WTC11 (cell line): Measurements from ENCODE around the gene RSBN1L. TPM values are rescaled to one million over a fixed set of nuclear protein-coding genes. Genes with fewer than 3 reads are reported as not detected.

Experiments used
- ATAC-seq: fragments of 200-7000 bp; cut with Tn5 transposase; 2 replicates; pipeline ENCODE4 v1.10.0; 2021; ENCODE audit warnings: mild to moderate bottlenecking, moderate library complexity
- CTCF ChIA-PET: fragments of 300-600 bp; sonication (Branson Sonifier 250); formaldehyde crosslinking; loops from one replicate; lab custom pipeline; 2021; ENCODE audit warnings: antibody characterized with exemption; lab: Charles Lee
- POLR2A ChIA-PET: fragments of 350-600 bp; sonication (Branson Sonifier 250); formaldehyde crosslinking; loops from one replicate; lab custom pipeline; 2021; ENCODE audit warnings: antibody characterized with exemption; lab: Charles Lee
- DNase-seq: peaks from one replicate; pipeline ENCODE4 v3.0.0; 2021; ENCODE audit warnings: low spot score
- H3K27ac Mint-ChIP-seq: 2 replicates; pipeline ENCODE4 v1.8.0; 2021; ENCODE audit warnings: mixed read lengths
- H3K27me3 Mint-ChIP-seq: 2 replicates; pipeline ENCODE4 v1.8.0; 2021; ENCODE audit warnings: low read depth, mild to moderate bottlenecking, moderate library complexity, mixed read lengths
- H3K36me3 Mint-ChIP-seq: 2 replicates; pipeline ENCODE4 v1.8.0; 2021; ENCODE audit warnings: mixed read lengths
- H3K4me1 Mint-ChIP-seq: 2 replicates; pipeline ENCODE4 v1.8.0; 2022; ENCODE audit warnings: mixed read lengths
- H3K4me3 Mint-ChIP-seq: 2 replicates; pipeline ENCODE4 v1.8.0; 2021; ENCODE audit warnings: mild to moderate bottlenecking, moderate library complexity, mixed read lengths
- H3K9me3 Mint-ChIP-seq: 2 replicates; pipeline ENCODE4 v1.8.0; 2021; ENCODE audit warnings: mixed read lengths
- CBFB ChIP-seq: sonication (generic); formaldehyde crosslinking; IDR thresholded peaks from 2 replicates; pipeline ENCODE4 v1.8.1; 2022; ENCODE audit warnings: mild to moderate bottlenecking, low read depth, missing genetic modification reagents
- CDX4 ChIP-seq: fragments of 250-450 bp; sonication (Bioruptor Pico); IDR thresholded peaks from 2 replicates; pipeline ENCODE4 v1.9.0; 2021; ENCODE audit warnings: moderate library complexity, mild to moderate bottlenecking, inconsistent platforms, borderline replicate concordance
- ESRRA ChIP-seq: sonication (generic); formaldehyde crosslinking; IDR thresholded peaks from 2 replicates; pipeline ENCODE4 v1.8.1; 2022; ENCODE audit warnings: mild to moderate bottlenecking, missing genetic modification reagents, borderline replicate concordance
- FOXJ3 ChIP-seq: sonication (generic); formaldehyde crosslinking; IDR thresholded peaks from 2 replicates; pipeline ENCODE4 v1.9.0; 2021; ENCODE audit warnings: missing genetic modification reagents, mild to moderate bottlenecking, borderline replicate concordance
- FOXP4 ChIP-seq: sonication (generic); formaldehyde crosslinking; IDR thresholded peaks from 2 replicates; pipeline ENCODE4 v1.8.0; 2022; ENCODE audit warnings: mild to moderate bottlenecking, missing genetic modification reagents
- HMGXB4 ChIP-seq: sonication (generic); formaldehyde crosslinking; IDR thresholded peaks from 2 replicates; pipeline ENCODE4 v1.8.1; 2023; ENCODE audit warnings: mild to moderate bottlenecking, moderate library complexity, missing genetic modification reagents
- MYBL2 ChIP-seq: sonication (generic); formaldehyde crosslinking; IDR thresholded peaks from 2 replicates; pipeline ENCODE4 v1.8.1; 2023; ENCODE audit warnings: mild to moderate bottlenecking, moderate library complexity, missing genetic modification reagents
- NR3C1 ChIP-seq: sonication (generic); formaldehyde crosslinking; conservative IDR thresholded peaks from 2 replicates; pipeline ENCODE4 v1.8.1; 2023; ENCODE audit warnings: low read depth, mild to moderate bottlenecking, missing genetic modification reagents
- OVOL2 ChIP-seq: fragments of 250-450 bp; sonication (Bioruptor Pico); IDR thresholded peaks from 2 replicates; pipeline ENCODE4 v1.9.0; 2021; ENCODE audit warnings: mild to moderate bottlenecking, borderline replicate concordance
- PRDM15 ChIP-seq: sonication (generic); formaldehyde crosslinking; IDR thresholded peaks from 2 replicates; pipeline ENCODE4 v1.8.0; 2022; ENCODE audit warnings: missing genetic modification reagents
- TCF7 ChIP-seq: sonication (generic); formaldehyde crosslinking; IDR thresholded peaks from 2 replicates; pipeline ENCODE4 v1.8.0; 2022; ENCODE audit warnings: mild to moderate bottlenecking, low read depth, missing genetic modification reagents, moderate library complexity
- TEAD4 ChIP-seq: sonication (generic); formaldehyde crosslinking; IDR thresholded peaks from 2 replicates; pipeline ENCODE4 v1.8.0; 2022; ENCODE audit warnings: mild to moderate bottlenecking, missing genetic modification reagents
- ZBTB21 ChIP-seq: sonication (generic); formaldehyde crosslinking; IDR thresholded peaks from 2 replicates; pipeline ENCODE4 v1.8.1; 2023; ENCODE audit warnings: mild to moderate bottlenecking, missing genetic modification reagents, borderline replicate concordance
- ZNF232 ChIP-seq: sonication (generic); formaldehyde crosslinking; IDR thresholded peaks from 2 replicates; pipeline ENCODE4 v1.8.0; 2022; ENCODE audit warnings: mild to moderate bottlenecking, missing genetic modification reagents
- ZNF317 ChIP-seq: sonication (generic); formaldehyde crosslinking; IDR thresholded peaks from 2 replicates; pipeline ENCODE4 v1.8.1; 2023; ENCODE audit warnings: low read depth, mild to moderate bottlenecking, moderate library complexity, missing genetic modification reagents, borderline replicate concordance
- ZNF396 ChIP-seq: fragments of 250-450 bp; sonication (Bioruptor Pico); IDR thresholded peaks from 2 replicates; pipeline ENCODE4 v1.8.0; 2021; ENCODE audit warnings: mild to moderate bottlenecking, moderate library complexity, borderline replicate concordance
- ZNF532 ChIP-seq: fragments of 250-450 bp; sonication (Bioruptor Pico); IDR thresholded peaks from 2 replicates; pipeline ENCODE4 v1.9.0; 2021; ENCODE audit warnings: mild to moderate bottlenecking, borderline replicate concordance
- total RNA-seq: library from RNA; stranded (reverse); gene quantifications from 3 replicates; pipeline ENCODE4 v1.2.3, GENCODE V29; 2021
- TF ChIP-seq, protein P1 (sequence below): sonication (generic); formaldehyde crosslinking; IDR thresholded peaks from 2 replicates; pipeline ENCODE4 v1.8.0; 2023; ENCODE audit warnings: missing genetic modification reagents

RSBN1L gene
- total RNA-seq, 1 experiment from 2014 or later: 16.8 TPM

DNA sequence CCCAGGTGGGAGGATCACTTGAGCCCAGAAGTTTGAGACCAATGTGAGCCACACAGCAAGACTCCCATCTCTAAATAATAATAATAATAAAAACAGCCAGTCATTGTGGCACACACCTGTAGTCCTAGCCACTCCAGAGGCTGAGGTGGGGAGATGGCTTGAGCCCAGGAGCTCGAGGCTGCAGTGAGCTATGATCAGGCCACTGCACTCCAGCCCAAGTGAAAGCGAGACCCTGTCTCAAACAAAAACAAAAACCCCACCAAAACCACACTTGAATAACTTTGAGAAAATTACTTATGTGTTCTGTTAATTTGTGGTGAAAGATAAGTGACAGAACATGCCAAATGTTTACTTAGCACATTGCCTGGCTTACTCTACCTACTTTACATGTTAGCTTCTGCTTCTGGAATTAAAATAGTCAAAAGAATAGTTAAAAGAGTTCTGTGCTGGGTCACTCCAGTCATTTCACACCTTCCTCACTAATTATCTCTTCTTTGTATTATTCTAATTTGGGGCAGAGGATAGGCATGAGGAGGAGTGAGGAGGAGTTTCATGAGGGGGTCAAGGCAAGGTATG is 92.2 kb downstream of the RSBN1L start:
- H3K36me3 Mint-ChIP-seq: no peaks in the 10 kb centered on the region
- DNase-seq (no peak), ATAC-seq (no peak; the same call in 1 of the 2 replicates)
- no peaks in the 10 kb centered on the region for H3K9me3 Mint-ChIP-seq
- no peaks in the 10 kb centered on the region for H3K27me3 Mint-ChIP-seq
- H3K27ac Mint-ChIP-seq: no peak overlapping the region
- TF ChIP-seq ZNF532 (CRISPR knock-in tag) (no peak), FOXJ3 (CRISPR knock-in tag) (no peak), TCF7 (CRISPR knock-in tag) (no peak), CBFB (CRISPR knock-in tag) (no peak), TEAD4 (CRISPR knock-in tag) (no peak), NR3C1 (CRISPR knock-in tag) (no peak), FOXP4 (CRISPR knock-in tag) (no peak), CDX4 (CRISPR knock-in tag) (no peak), PRDM15 (no peak), MYBL2 (CRISPR knock-in tag) (no peak), OVOL2 (no peak)
- TF ChIP-seq, protein P1, sequence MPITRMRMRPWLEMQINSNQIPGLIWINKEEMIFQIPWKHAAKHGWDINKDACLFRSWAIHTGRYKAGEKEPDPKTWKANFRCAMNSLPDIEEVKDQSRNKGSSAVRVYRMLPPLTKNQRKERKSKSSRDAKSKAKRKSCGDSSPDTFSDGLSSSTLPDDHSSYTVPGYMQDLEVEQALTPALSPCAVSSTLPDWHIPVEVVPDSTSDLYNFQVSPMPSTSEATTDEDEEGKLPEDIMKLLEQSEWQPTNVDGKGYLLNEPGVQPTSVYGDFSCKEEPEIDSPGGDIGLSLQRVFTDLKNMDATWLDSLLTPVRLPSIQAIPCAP (CRISPR knock-in tag): no peak
- peaks cover 18% of the 10 kb centered on the region for H3K4me1 Mint-ChIP-seq
- H3K4me3 Mint-ChIP-seq: no peak overlapping the region
- CTCF ChIA-PET: interaction anchor here (1.2 to 1.6 kb wide), 2 partner anchors 10 to 137 kb away, joined by 3 to 6 read pairs; partner anchors contain the start of genes PHTF2 and TMEM60
- POLR2A ChIA-PET: no interaction called here

- CTCF ChIA-PET: interaction anchor here (0.7 kb wide), 1 partner anchor 249 kb away, joined by 3 read pairs; no protein-coding TSS in a partner anchor
- Mint-ChIP-seq H3K27me3 (no peaks in the 10 kb centered on the region), H3K27ac (peak overlapping the region; percentile 69), H3K36me3 (peaks cover 7% of the 10 kb centered on the region; the same call in 1 of the 2 replicates), H3K4me3 (no peak overlapping the region), H3K9me3 (no peaks in the 10 kb centered on the region), H3K4me1 (peaks cover 23% of the 10 kb centered on the region)
- DNase-seq (no peak), ATAC-seq (no peak)
- POLR2A ChIA-PET: no interaction called here
- TF ChIP-seq ZNF396 (CRISPR knock-in tag): no peak
- no peak for TF ChIP-seq HMGXB4 (CRISPR knock-in tag)
- TF ChIP-seq OVOL2: no peak
- TF ChIP-seq ESRRA (CRISPR knock-in tag): no peak
- no peak for TF ChIP-seq ZBTB21 (CRISPR knock-in tag)
- no peak for TF ChIP-seq ZNF317
- TF ChIP-seq FOXP4 (CRISPR knock-in tag): no peak
- no peak for TF ChIP-seq ZNF232 (CRISPR knock-in tag)
Measured at GRCh38 chr7:77791336-77791735, 95.1 kb downstream of the RSBN1L start.
